Melanocyte of skin (primary cell): ENCODE measurements around the gene SLC38A3. TPM values are rescaled to one million over a fixed set of nuclear protein-coding genes. Genes with fewer than 3 reads are reported as not detected.

Experiments
- small RNA-seq, 2 donors: library from RNA; depleted of rRNA; stranded (forward); fragments of <200 nt; gene quantifications; one replicate each; pipeline ENCODE3, GENCODE V24; 2012
- total RNA-seq, 2 donors: library from RNA; depleted of rRNA; stranded (reverse); fragments of >200 nt; gene quantifications; 2 replicates each; pipeline ENCODE4 v1.2.3, GENCODE V29; 2012

SLC38A3 gene
- total RNA-seq: not detected

DNA sequence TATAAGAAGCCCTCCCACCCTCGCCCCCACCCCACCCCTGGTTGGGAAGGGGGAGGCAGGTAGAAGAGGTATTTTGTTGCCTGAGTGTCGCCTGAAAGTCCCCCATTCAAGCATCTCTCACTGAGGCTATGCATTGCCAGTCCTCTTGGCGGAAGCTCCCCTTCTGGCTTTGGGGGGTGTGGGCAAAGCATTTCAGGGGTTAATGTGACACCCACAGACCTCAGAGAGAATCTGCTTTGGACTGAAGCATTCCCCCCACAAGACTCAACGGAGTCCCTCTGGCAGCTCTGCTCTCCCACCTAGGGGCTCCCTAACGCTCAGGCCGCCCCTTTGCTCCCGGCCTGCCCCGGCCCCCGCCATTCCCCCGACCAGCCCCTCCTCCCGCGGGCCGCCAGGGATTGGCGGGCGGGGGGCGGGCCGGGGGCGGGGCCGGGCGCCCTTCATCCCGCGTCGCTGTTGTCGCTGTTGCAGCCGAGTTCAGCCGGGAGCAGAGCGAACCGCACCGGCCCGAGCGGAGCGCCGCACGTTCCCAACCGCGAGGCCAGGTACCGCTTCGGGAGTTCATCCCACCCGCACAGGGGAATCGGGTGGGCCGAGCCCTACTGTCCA, at the start of gene SLC38A3:
Gene SLC38A3 (plus strand): TSS at position 468 of the 609 bp plus-strand sequence. CDS start 8,929 bp downstream, outside the sequence.

GRCh38 chr3:50190936-50191660, 14.0 kb upstream of the SLC38A3 start, which contains the start of gene GNAT1:
Gene GNAT1, plus strand, starts transcription at chr3:50191610. Its CDS starts 116 bp downstream, at chr3:50191726.

GRCh38 chr3:50235716-50236483, 30.8 kb downstream of the SLC38A3 start, which contains the start of gene GNAI2:
Gene GNAI2, plus strand, starts transcription at chr3:50236204. Its CDS starts 132 bp downstream, at chr3:50236336.

DNA sequence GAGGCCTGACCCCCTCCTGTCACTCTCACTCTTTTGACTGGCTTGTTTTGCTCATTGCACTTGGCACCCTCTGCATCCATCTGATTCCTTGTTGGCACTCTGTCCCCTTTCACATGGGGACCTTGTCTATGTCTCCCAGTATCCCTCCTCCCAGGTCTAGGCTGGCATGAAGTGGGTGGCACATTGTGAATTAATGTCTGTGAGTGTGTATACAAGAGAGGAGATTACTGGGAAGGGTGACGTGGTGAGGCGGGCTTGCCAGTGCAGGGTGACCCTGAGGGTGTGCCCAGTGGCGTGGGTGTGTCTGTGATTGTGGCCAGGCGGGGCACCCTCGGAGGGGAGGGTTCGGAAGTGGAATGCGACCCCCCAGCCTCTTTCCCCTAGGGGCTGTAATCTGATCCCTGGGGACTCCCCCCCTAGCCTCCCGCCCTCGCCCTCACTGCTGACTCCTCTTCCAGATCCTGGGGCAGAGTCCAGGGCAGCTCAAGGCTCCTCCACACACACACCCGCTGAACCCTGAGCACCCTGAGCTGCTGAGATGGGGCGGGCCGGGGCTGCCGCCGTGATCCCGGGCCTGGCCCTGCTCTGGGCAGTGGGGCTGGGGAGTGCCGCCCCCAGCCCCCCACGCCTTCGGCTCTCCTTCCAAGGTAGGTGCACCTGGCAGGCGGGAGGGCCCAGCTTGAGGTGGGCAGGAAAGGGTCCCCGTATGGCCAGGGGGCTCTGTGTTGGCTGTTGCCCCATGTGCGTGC, 63.8 kb downstream of the SLC38A3 start, which contains the start of gene SEMA3B:
Gene SEMA3B (plus strand): TSS at position 445 of the 749 bp plus-strand sequence. CDS start 94 bp downstream, at position 539.

Small RNA genes lying within 50 kb of the gene (small RNA-seq; reads per million reads assigned to genes)
- gene MIR566 (0 reads per million in 2 donors), gene MIR5787 (0 reads per million in 2 donors)

Other genes starting within 250 kb of the SLC38A3 start
- 100 to 1,000 TPM; 125 to 126 TPM for gene RBM5, start 116.4 kb upstream of the SLC38A3 start, total RNA-seq
- under 1 TPM in 1 of 2 donors, not detected in 1; under 0.01 TPM for gene SEMA3F, start 49.9 kb upstream of the SLC38A3 start, total RNA-seq
- gene GNAT1, start 13.7 kb upstream of the SLC38A3 start, total RNA-seq: not detected
- 100 to 1,000 TPM; 195 to 230 TPM for gene GNAI2, start 30.9 kb downstream of the SLC38A3 start, total RNA-seq
- gene SEMA3B, start 63.9 kb downstream of the SLC38A3 start, total RNA-seq: 1 to 10 TPM; 3.8 to 5.3 TPM
- gene LSMEM2, start 73.8 kb downstream of the SLC38A3 start, total RNA-seq: not detected
- gene IFRD2, start 87.2 kb downstream of the SLC38A3 start, total RNA-seq: 100 to 1,000 TPM in 1 of 2 donors, 10 to 100 TPM in 1; 63.7 to 120 TPM
- gene HYAL3, start 94.1 kb downstream of the SLC38A3 start, total RNA-seq: 1 to 10 TPM; 5.2 to 6.0 TPM
- 1 to 10 TPM; 4.7 to 5.9 TPM for gene NAA80, start 94.1 kb downstream of the SLC38A3 start, total RNA-seq
- gene HYAL1, start 98.3 kb downstream of the SLC38A3 start, total RNA-seq: 1 to 10 TPM in 1 of 2 donors, under 1 TPM in 1; 0.67 to 1.4 TPM
- 10 to 100 TPM; 47.1 to 53.6 TPM for gene HYAL2, start 117.5 kb downstream of the SLC38A3 start, total RNA-seq
- gene TUSC2, start 123.0 kb downstream of the SLC38A3 start, total RNA-seq: 10 to 100 TPM; 19.3 to 24.1 TPM
- gene RASSF1, start 135.6 kb downstream of the SLC38A3 start, total RNA-seq: 10 to 100 TPM; 21.3 to 31.0 TPM
- gene ZMYND10, start 140.5 kb downstream of the SLC38A3 start, total RNA-seq: under 1 TPM; 0.67 to 0.69 TPM
- gene NPRL2, start 145.5 kb downstream of the SLC38A3 start, total RNA-seq: 10 to 100 TPM; 24.0 to 24.1 TPM
- gene CYB561D2, start 145.6 kb downstream of the SLC38A3 start, total RNA-seq: 10 to 100 TPM; 16.5 to 31.6 TPM
- gene TMEM115, start 154.2 kb downstream of the SLC38A3 start, total RNA-seq: 10 to 100 TPM; 54.0 to 72.9 TPM